Measurements from ENCODE around the gene C5orf58.

Gene C5orf58

GRCh38 chr5:170252109-170252508 is 19.3 kb downstream of the C5orf58 start:
- Histone ChIP-seq H3K27ac (no peak overlapping the region), H3K36me3 (no peaks in the 10 kb centered on the region), H3K4me3 (ENCODE audit: low read depth, low read length) (no peak overlapping the region), H3K9me3 (ENCODE audit: severe bottlenecking) (no peaks in the 10 kb centered on the region), H3K27me3 (ENCODE audit: insufficient read depth, low read depth, severe bottlenecking) (peaks cover 84% of the 10 kb centered on the region)
- no peak for TF ChIP-seq CTCF (IDR thresholded peaks at IDR 0.05; ENCODE audit: low read depth, low read length)
- no peak for DNase-seq

- H3K27ac ChIP-seq, result no peak overlapping the region
- H3K9me3 ChIP-seq (ENCODE audit: severe bottlenecking), result no peaks in the 10 kb centered on the region
- no peaks in the 10 kb centered on the region for H3K36me3 ChIP-seq
- peaks cover 86% of the 10 kb centered on the region for H3K27me3 ChIP-seq (ENCODE audit: insufficient read depth, low read depth, severe bottlenecking)
- TF ChIP-seq CTCF (IDR thresholded peaks at IDR 0.05; ENCODE audit: low read depth, low read length), result no peak
- no peak for DNase-seq
- no peak overlapping the region for H3K4me3 ChIP-seq (ENCODE audit: low read depth, low read length)
Observed at GRCh38 chr5:170252720-170253350, 20.1 kb downstream of the C5orf58 start.

GRCh38 chr5:170254056-170254455 is 21.3 kb downstream of the C5orf58 start:
- no peaks in the 10 kb centered on the region for H3K36me3 ChIP-seq
- H3K9me3 ChIP-seq (ENCODE audit: severe bottlenecking), result no peaks in the 10 kb centered on the region
- no peak for DNase-seq
- TF ChIP-seq CTCF (IDR thresholded peaks at IDR 0.05; ENCODE audit: low read depth, low read length), result no peak
- no peak overlapping the region for H3K27ac ChIP-seq
- no peak overlapping the region for H3K4me3 ChIP-seq (ENCODE audit: low read depth, low read length)
- peaks cover 86% of the 10 kb centered on the region for H3K27me3 ChIP-seq (ENCODE audit: insufficient read depth, low read depth, severe bottlenecking)

GRCh38 chr5:170256571-170256970 is 23.8 kb downstream of the C5orf58 start:
- no peak for DNase-seq
- Histone ChIP-seq H3K36me3 (no peaks in the 10 kb centered on the region), H3K27ac (no peak overlapping the region), H3K27me3 (ENCODE audit: insufficient read depth, low read depth, severe bottlenecking) (peaks cover 86% of the 10 kb centered on the region), H3K4me3 (ENCODE audit: low read depth, low read length) (no peak overlapping the region), H3K9me3 (ENCODE audit: severe bottlenecking) (no peaks in the 10 kb centered on the region)
- no peak for TF ChIP-seq CTCF (IDR thresholded peaks at IDR 0.05; ENCODE audit: low read depth, low read length)

- H3K4me3 ChIP-seq (ENCODE audit: low read depth, low read length), result no peak overlapping the region
- H3K9me3 ChIP-seq (ENCODE audit: severe bottlenecking), result no peaks in the 10 kb centered on the region
- no peaks in the 10 kb centered on the region for H3K36me3 ChIP-seq
- TF ChIP-seq CTCF (IDR thresholded peaks at IDR 0.05; ENCODE audit: low read depth, low read length), result no peak
- no peak for DNase-seq
- no peak overlapping the region for H3K27ac ChIP-seq
- H3K27me3 ChIP-seq (ENCODE audit: insufficient read depth, low read depth, severe bottlenecking), result peaks cover 84% of the 10 kb centered on the region
Observed at GRCh38 chr5:170257370-170257769, 24.6 kb downstream of the C5orf58 start.

GRCh38 chr5:170261528-170262043 is 28.8 kb downstream of the C5orf58 start:
- Histone ChIP-seq H3K36me3 (no peaks in the 10 kb centered on the region), H3K4me3 (ENCODE audit: low read depth, low read length) (no peak overlapping the region), H3K9me3 (ENCODE audit: severe bottlenecking) (no peaks in the 10 kb centered on the region), H3K27me3 (ENCODE audit: insufficient read depth, low read depth, severe bottlenecking) (peaks cover 78% of the 10 kb centered on the region), H3K27ac (no peak overlapping the region)
- TF ChIP-seq CTCF (IDR thresholded peaks at IDR 0.05; ENCODE audit: low read depth, low read length), result no peak
- DNase-seq, result no peak
